Activated T-cell treated with anti-CD3 and anti-CD28 coated beads for 4 hours (primary cell): Measurements from ENCODE around the gene PTPRK.
"Not testable (repeated sequence)": the region's sequence is repeated elsewhere in the genome, so short reads cannot be mapped to it uniquely, and the experiment has no call there.

Experiments
- DNase-seq: peaks from one replicate; pipeline ENCODE4 v3.0.0-alpha.2; 2020

The PTPRK gene

GRCh38 chr6:128434752-128435151 lies 85.6 kb downstream of the PTPRK start:
- DNase-seq = not testable (repeated sequence)

- DNase-seq = no peak
These were observed 88.0 kb downstream of the PTPRK start for GRCh38 chr6:128432394-128432793.

GRCh38 chr6:128427139-128427538 lies 93.3 kb downstream of the PTPRK start:
- DNase-seq = no peak

DNA sequence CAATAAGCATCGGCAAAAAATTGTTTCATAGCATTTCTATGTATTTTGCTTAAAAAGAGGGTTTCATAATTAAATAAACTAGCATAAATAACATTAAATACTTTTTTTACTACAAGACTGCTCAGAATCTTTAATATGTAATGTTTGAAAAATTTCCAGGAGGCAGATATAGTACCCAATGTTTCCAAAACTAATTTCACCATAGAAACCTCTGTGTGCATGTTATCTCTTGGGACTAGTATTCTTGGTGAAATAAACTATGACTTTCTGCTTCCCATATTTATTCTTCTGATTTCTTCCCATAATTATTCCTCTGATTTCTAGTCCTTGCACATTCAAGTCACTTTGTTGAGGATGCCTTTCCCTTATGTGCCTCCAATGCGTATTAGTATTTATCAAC lies 94.5 kb downstream of the PTPRK start:
- no peak for DNase-seq

DNA sequence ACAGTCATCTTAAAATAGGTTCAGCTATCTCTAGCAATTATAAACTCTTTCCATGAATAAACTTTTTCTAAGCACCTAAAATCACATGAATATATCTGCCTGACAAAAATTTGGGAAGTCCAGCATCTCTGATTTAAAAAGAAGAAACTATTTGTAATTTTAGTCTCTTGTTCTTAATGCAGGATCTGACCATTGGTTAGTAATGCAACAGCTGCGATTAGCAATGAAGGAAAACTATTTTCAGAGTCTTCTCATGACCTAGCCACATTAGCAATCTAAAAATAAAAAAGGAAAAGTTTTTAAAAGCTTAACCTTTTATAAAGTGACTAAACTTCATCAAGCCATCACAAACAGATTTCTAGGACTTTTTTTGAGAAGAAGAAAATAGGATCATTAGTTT lies 97.5 kb downstream of the PTPRK start:
- no peak for DNase-seq

- no peak for DNase-seq
These were observed 98.2 kb downstream of the PTPRK start for GRCh38 chr6:128422200-128422599.

DNA sequence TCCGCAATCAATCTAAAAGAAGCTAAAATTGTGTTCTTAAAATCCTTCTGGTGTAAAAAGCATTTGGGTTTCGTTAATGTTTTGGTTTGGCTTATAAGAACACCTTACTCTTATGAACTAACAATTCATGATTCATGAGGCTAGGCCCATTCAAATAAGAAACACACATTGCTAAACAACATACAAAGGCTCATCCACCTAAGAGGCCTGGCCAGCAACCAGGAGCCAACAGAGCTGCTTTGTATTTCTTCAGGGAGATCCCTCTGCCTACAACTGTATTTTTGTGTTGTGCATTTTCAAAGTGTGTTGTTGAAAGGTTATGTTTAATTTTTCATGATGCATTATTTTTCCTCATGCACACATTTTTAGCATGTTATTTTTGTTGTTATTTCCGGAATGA lies 98.6 kb downstream of the PTPRK start:
- DNase-seq = no peak

DNA sequence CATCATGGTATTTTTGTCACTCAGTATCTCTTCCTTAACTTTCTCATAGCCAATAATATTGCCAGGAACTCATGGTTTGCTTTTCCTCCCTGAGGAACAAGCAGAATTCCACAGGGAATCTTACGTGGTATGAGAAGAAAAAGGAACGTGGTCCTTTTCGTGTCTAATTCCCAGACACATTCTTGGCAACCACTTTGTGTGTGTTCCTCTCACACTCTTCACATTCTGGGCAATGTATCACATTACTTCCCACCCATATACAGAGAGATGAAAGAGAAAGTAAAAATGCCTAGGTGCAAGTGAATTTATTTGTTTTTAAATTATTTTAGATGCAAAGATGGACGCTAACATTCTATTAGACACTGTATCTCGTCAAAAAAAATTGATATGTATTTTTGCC lies 102.7 kb downstream of the PTPRK start:
- no peak for DNase-seq

GRCh38 chr6:128415387-128415786 lies 105.0 kb downstream of the PTPRK start:
- no peak for DNase-seq

GRCh38 chr6:128414943-128415342 lies 105.5 kb downstream of the PTPRK start:
- no peak for DNase-seq

DNA sequence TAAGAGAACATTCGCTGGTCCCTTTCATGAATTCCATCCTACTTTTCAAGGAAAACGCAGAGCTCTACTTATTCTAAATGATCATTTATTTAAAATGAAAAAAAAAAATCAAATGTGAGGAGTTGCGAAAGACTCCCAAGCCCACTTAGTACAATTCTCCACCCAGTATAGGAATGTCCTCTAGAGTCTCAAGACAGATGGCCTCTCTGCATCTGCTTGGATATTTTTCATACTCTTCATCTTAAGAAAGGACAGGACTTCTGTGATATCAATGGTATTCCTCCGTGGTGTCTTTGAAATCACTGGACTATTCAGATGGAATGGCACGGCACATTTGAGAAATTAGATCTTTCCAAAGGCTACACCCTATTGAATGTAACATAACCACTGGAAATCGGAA lies 107.1 kb downstream of the PTPRK start:
- no peak for DNase-seq

DNA sequence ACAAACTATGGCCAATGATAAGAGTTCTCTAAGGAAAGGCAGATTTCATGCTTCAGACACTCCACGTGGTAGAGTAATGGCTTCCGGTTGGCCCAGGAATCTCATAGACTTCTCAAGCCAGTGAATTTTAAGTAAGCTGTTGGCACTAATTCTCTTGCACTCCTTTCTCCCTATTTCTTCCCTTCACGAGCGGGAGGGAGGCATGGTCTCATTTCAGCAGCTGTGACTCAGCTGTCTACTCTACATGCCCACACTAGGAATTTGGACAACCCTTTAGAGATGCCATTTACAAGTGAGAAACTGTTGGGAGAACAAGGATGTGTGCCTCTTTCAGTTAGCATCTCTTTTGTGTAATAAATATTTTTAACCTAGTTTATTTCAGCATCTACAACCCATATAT lies 107.7 kb downstream of the PTPRK start:
- no peak for DNase-seq

DNA sequence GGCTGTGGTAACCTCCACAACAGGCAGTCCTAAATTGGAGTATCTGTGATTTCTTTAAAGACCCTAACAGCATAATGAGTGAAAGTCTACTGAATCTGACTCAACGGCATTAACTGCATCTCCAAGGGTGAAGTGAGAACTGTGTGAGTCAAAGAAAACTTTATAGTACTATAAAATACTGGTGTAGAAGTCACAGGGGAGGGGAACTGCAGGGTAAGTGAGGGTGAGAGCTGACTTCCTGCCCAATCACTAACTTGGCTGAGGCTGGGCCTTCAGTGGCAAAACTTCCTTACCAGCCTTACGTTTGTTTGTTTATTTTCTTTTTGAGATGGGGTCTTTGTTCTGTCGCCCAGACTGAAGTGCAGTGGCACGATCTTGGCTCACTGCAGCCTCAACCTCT lies 109.8 kb downstream of the PTPRK start:
- no peak for DNase-seq

- no peak for DNase-seq
These were observed 111.4 kb downstream of the PTPRK start for GRCh38 chr6:128409003-128409402.

DNA sequence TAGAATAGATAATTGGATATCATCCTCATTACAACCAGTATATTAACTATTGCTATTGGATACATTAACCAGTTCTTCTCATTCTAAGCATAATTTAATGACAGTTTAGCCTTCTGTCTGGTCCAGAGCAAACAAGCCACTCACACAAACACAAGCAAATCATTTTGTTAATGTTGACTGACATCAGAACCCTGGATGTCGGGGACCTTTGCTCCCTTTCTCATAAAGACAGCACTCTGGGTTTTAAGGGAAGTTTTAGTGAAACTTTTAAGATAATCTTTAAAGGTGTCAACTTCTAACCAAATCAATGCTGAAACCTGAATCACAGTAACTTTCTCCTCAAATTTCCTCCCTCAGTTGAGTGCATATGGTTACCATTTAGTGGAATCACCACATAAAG lies 113.9 kb downstream of the PTPRK start:
- no peak for DNase-seq

DNA sequence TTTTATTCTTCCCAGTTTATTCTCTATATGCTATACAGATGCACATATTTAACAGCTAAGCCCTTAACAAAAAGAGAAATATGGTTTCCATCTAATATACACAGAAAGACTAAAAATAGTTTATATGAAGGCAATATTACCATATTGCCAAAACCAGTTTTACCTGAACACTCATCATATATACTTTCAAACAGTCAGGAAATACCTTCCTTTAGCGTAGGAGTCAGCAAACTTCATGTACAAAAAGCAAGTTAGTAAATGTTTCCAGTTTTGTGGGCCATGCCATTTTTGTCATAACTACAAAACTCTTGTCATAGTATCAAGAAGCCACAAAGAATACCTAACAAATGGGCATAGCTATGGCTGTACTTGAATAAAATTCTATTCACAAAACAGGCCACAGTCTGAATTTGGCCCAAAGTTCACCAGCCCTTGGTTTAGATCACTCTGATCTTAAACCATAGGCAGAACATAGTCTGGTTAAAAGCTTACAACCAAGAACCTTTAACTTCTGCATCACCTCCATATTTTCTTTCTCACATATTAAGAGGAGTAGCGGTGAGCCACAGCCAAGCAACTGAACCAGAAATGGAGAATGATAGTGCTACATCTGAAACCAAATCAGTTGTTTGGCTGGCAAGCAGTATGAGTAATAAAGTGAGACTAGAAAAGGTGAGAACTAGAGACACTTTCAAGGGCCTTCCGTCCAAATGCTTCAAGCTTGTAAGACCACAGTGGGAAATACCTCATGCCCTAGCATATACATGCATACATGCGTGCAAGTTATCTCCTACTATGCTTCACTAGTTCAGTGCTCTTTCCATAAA lies 116.6 kb downstream of the PTPRK start:
- DNase-seq = no peak

DNA sequence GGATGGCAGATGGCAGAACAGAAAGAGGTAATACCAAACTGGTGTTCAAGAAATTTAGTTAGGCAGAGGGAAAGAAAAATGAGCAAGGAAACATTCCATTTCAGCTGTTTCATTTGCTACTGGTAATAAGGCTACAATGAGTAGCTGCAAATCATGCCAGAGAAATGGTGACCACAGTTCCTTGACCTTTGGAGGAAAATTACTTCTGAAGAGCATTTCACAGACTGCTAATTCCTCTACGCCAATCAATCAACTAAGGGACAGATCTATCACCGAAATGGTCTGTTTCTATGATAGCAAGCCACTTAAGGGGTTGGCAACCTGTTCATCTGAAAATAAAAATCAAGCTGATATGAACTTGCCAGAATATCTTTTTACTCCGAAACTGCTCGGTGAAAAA lies 119.5 kb downstream of the PTPRK start:
- no peak for DNase-seq

DNA sequence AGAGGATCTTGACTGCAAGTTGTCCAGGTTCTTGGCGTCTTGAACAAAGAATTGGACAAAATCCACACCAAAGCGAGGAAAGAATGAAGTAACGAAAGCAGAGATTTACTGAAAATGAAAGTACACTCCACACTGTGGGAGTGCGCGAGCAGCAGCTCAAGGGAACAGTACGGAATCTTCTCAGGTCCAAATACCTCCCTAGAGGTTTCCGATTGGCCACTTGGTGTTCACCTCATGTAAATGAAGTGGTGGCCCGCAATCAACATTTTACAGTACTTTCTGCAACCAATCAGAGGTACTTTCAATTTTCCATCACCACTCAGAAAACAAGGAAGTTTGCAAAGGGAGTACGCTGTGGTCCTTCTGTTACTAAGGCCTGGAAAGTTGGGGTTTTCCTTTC lies 122.4 kb downstream of the PTPRK start:
- DNase-seq = no peak

DNA sequence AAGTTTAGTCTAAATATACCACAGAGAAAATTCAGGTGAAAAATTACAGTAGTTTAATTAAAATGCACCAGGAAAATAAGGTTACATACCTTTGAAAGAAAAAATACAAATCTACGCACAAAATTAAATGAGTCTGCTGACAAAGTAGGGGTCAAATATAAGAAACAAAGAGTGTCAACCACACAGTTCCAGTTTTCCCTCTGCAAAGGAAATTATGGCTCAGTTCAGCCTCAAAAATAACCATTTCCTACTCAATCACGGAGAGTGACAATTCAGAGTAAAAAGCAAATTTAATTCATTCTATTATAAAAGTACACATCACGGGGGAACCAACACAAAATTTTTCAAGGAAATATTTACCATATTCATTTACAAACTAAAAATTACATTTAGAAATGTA lies 124.8 kb downstream of the PTPRK start:
- DNase-seq = no peak

DNA sequence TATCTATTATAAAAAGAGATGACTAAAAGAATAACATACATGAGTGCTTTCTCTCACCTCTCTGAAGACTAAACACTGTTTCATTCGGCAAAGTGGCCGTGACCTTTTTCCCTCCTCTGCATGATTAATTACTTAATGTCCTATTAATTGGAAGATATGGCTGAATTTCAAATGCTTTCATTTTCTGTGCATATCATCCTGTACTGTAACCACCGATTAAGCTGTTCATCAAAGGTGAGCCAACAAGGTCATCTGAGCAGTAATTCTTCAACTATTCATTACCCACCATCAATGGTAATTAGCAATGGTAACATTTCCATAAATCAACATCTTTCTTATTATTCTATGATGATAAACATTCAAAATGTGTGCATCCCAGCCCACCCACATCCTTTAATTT lies 125.2 kb downstream of the PTPRK start:
- no peak for DNase-seq

DNA sequence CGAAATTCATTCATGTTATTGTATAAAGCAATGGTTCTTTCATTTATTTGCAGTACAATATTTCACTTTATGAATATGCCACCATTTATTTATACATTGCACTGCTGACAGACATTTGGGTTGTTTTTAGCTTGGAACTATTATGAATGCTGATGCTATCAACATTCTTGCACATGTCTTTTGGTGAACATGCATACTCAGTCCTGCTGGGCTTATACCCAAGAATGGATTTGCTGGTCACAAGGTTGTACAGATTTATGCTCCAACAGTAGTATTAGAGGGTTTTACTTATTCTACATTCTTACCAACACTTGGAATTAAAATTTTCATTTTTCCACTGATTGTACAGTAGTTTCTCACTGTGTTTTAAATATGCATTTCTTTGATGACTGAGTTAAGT lies 126.2 kb downstream of the PTPRK start:
- DNase-seq = no peak

GRCh38 chr6:128389820-128390534 lies 130.4 kb downstream of the PTPRK start:
- no peak for DNase-seq

GRCh38 chr6:128388380-128388779 lies 132.0 kb downstream of the PTPRK start:
- DNase-seq = no peak

- no peak for DNase-seq
These were observed 139.5 kb downstream of the PTPRK start for GRCh38 chr6:128380891-128381290.

- DNase-seq = no peak
These were observed 140.8 kb downstream of the PTPRK start for GRCh38 chr6:128379577-128379976.
